Activated naive CD4-positive, alpha-beta T cell treated with anti-CD3 and anti-CD28 coated beads, Interleukin-2, amount 50 U/mL, for 24 hours (primary cell): Measurements from ENCODE around the gene SARDH.

Source experiments
- H3K27ac Mint-ChIP-seq: one replicate; pipeline ENCODE4 v1.8.0; 2021; ENCODE audit warnings: mild to moderate bottlenecking, mixed read lengths
- H3K27me3 Mint-ChIP-seq: one replicate; pipeline ENCODE4 v1.8.0; 2021; ENCODE audit warnings: mixed read lengths
- H3K36me3 Mint-ChIP-seq: one replicate; pipeline ENCODE4 v1.8.0; 2021; ENCODE audit warnings: mixed read lengths
- H3K4me1 Mint-ChIP-seq: one replicate; pipeline ENCODE4 v1.8.0; 2021; ENCODE audit warnings: mixed read lengths
- H3K4me3 Mint-ChIP-seq: one replicate; pipeline ENCODE4 v1.8.0; 2021; ENCODE audit warnings: mild to moderate bottlenecking, mixed read lengths
- H3K9me3 Mint-ChIP-seq: one replicate; pipeline ENCODE4 v1.8.0; 2021; ENCODE audit warnings: mixed read lengths

SARDH gene

GRCh38 chr9:133717113-133718031 lies 20.8 kb downstream of the SARDH start:
- Mint-ChIP-seq H3K27ac (peak overlapping the region; percentile 49), H3K9me3 (no peaks in the 10 kb centered on the region), H3K36me3 (no peaks in the 10 kb centered on the region), H3K4me1 (peaks cover 4% of the 10 kb centered on the region), H3K4me3 (no peak overlapping the region), H3K27me3 (no peaks in the 10 kb centered on the region)

GRCh38 chr9:133716564-133717112 lies 21.5 kb downstream of the SARDH start:
- H3K27ac Mint-ChIP-seq = no peak overlapping the region
- no peak overlapping the region for H3K4me3 Mint-ChIP-seq
- H3K36me3 Mint-ChIP-seq = no peaks in the 10 kb centered on the region
- H3K4me1 Mint-ChIP-seq = peaks cover 4% of the 10 kb centered on the region
- no peaks in the 10 kb centered on the region for H3K27me3 Mint-ChIP-seq
- no peaks in the 10 kb centered on the region for H3K9me3 Mint-ChIP-seq

- no peaks in the 10 kb centered on the region for H3K9me3 Mint-ChIP-seq
- H3K4me3 Mint-ChIP-seq = no peak overlapping the region
- H3K4me1 Mint-ChIP-seq = peaks cover 4% of the 10 kb centered on the region
- no peaks in the 10 kb centered on the region for H3K36me3 Mint-ChIP-seq
- H3K27me3 Mint-ChIP-seq = no peaks in the 10 kb centered on the region
- H3K27ac Mint-ChIP-seq = no peak overlapping the region
Observed at GRCh38 chr9:133715866-133716563, 22.1 kb downstream of the SARDH start.

GRCh38 chr9:133715295-133715865 lies 22.8 kb downstream of the SARDH start:
- Mint-ChIP-seq H3K27ac (no peak overlapping the region), H3K4me3 (no peak overlapping the region)

GRCh38 chr9:133714606-133715294 lies 23.4 kb downstream of the SARDH start:
- Mint-ChIP-seq H3K36me3 (no peaks in the 10 kb centered on the region), H3K4me3 (no peak overlapping the region), H3K27ac (peak overlapping the region; percentile 30), H3K27me3 (no peaks in the 10 kb centered on the region), H3K4me1 (peaks cover 10% of the 10 kb centered on the region), H3K9me3 (no peaks in the 10 kb centered on the region)

More at GRCh38 chr9:133715295-133715865, 22.8 kb downstream of the SARDH start:
- H3K27me3 Mint-ChIP-seq = no peaks in the 10 kb centered on the region
- H3K4me1 Mint-ChIP-seq = peaks cover 7% of the 10 kb centered on the region
- H3K9me3 Mint-ChIP-seq = no peaks in the 10 kb centered on the region
- H3K36me3 Mint-ChIP-seq = no peaks in the 10 kb centered on the region

- H3K27me3 Mint-ChIP-seq = no peaks in the 10 kb centered on the region
- no peak overlapping the region for H3K4me3 Mint-ChIP-seq
- peaks cover 17% of the 10 kb centered on the region for H3K4me1 Mint-ChIP-seq
- no peaks in the 10 kb centered on the region for H3K9me3 Mint-ChIP-seq
- H3K27ac Mint-ChIP-seq = no peak overlapping the region
- H3K36me3 Mint-ChIP-seq = no peaks in the 10 kb centered on the region
Observed at GRCh38 chr9:133713960-133714495, 24.1 kb downstream of the SARDH start.

- Mint-ChIP-seq H3K4me1 (peaks cover 17% of the 10 kb centered on the region), H3K36me3 (no peaks in the 10 kb centered on the region), H3K27ac (no peak overlapping the region), H3K27me3 (no peaks in the 10 kb centered on the region), H3K9me3 (no peaks in the 10 kb centered on the region), H3K4me3 (no peak overlapping the region)
Observed at GRCh38 chr9:133713150-133713959, 24.8 kb downstream of the SARDH start.

- no peak overlapping the region for H3K27ac Mint-ChIP-seq
- H3K9me3 Mint-ChIP-seq = no peaks in the 10 kb centered on the region
- H3K27me3 Mint-ChIP-seq = no peaks in the 10 kb centered on the region
- H3K4me1 Mint-ChIP-seq = peaks cover 17% of the 10 kb centered on the region
- H3K36me3 Mint-ChIP-seq = no peaks in the 10 kb centered on the region
- H3K4me3 Mint-ChIP-seq = no peak overlapping the region
Observed at GRCh38 chr9:133712221-133713100, 25.7 kb downstream of the SARDH start.

- H3K27ac Mint-ChIP-seq = no peak overlapping the region
- no peaks in the 10 kb centered on the region for H3K9me3 Mint-ChIP-seq
- H3K27me3 Mint-ChIP-seq = no peaks in the 10 kb centered on the region
- no peaks in the 10 kb centered on the region for H3K36me3 Mint-ChIP-seq
- no peak overlapping the region for H3K4me3 Mint-ChIP-seq
- H3K4me1 Mint-ChIP-seq = peaks cover 20% of the 10 kb centered on the region
Observed at GRCh38 chr9:133711428-133712220, 26.5 kb downstream of the SARDH start.

GRCh38 chr9:133710661-133711427 lies 27.3 kb downstream of the SARDH start:
- Mint-ChIP-seq H3K36me3 (no peaks in the 10 kb centered on the region), H3K4me1 (peaks cover 26% of the 10 kb centered on the region), H3K27me3 (no peaks in the 10 kb centered on the region), H3K9me3 (no peaks in the 10 kb centered on the region), H3K4me3 (no peak overlapping the region), H3K27ac (no peak overlapping the region)

- H3K27ac Mint-ChIP-seq = no peak overlapping the region
- H3K36me3 Mint-ChIP-seq = no peaks in the 10 kb centered on the region
- no peaks in the 10 kb centered on the region for H3K9me3 Mint-ChIP-seq
- H3K4me1 Mint-ChIP-seq = peaks cover 22% of the 10 kb centered on the region
- H3K27me3 Mint-ChIP-seq = no peaks in the 10 kb centered on the region
- H3K4me3 Mint-ChIP-seq = peak overlapping the region; percentile 53
Observed at GRCh38 chr9:133709691-133710571, 28.2 kb downstream of the SARDH start.
